ENCODE measurements around the gene CPA2. TPM values are rescaled to one million over a fixed set of nuclear protein-coding genes. Genes with fewer than 3 reads are reported as not detected.

The CPA2 gene
- polyA plus RNA-seq, 2 of the 4 experiments (the other 2 are of a cell fraction): not detected

DNA sequence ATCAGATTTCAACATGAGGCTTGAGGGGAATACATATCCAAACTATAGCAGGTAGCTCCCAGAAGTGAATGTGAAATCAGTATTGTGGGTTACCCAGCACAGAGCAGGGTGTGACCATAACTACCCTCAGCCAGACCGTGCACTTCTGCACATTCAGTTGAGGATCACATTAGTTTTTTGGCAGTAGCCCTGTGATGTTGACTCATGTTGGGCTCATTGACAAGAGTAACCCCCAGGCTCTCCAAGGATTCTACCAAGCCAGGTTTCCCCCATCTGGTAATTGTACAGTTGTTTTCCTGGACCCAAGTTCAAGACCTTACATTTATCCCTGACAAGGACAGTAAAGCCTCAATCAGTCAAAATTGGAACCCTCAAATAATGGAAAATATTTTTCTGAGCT, 14.6 kb downstream of the CPA2 start (continued):
- TF ChIP-seq USF2 (IDR thresholded peaks at IDR 0.05) (no peak), REST (IDR thresholded peaks at IDR 0.05) (no peak), BHLHE40 (IDR thresholded peaks at IDR 0.05; ENCODE audit: low read depth, low read length) (no peak), POLR2AphosphoS2 (conservative IDR thresholded peaks at IDR 0.05; ENCODE audit: low read length) (no peak), SMC3 (IDR thresholded peaks at IDR 0.05) (no peak)

- no peak for FAIRE-seq
- no peak overlapping the region for H3K27ac ChIP-seq
- no peak for DNase-seq (ENCODE audit: low read depth in 1 of 2, low spot score in 1 of 2)
- H3K4me1 ChIP-seq: peaks cover 20% of the 10 kb centered on the region
- ATAC-seq: no peak; a peak in 1 of 6 replicates
- POLR2A ChIA-PET: no interaction called here
- H3K9me3 ChIP-seq: no peaks in the 10 kb centered on the region
- TF ChIP-seq HOXB13 (CRISPR knock-in tag; IDR thresholded peaks at IDR 0.05; ENCODE audit: low read depth) (no peak), CHD4 (IDR thresholded peaks at IDR 0.05; ENCODE audit: borderline replicate concordance) (no peak), EHMT2 (IDR thresholded peaks at IDR 0.05; ENCODE audit: low read depth) (no peak), TFCP2L1 (CRISPR knock-in tag; IDR thresholded peaks at IDR 0.05) (no peak), JUNB (IDR thresholded peaks at IDR 0.05) (no peak), RARB (CRISPR knock-in tag; IDR thresholded peaks at IDR 0.05) (no peak), ELK1 (IDR thresholded peaks at IDR 0.05; ENCODE audit: low read depth, low read length) (no peak), CBX2 (IDR thresholded peaks at IDR 0.05; ENCODE audit: borderline replicate concordance, low read depth) (no peak), HOXB5 (CRISPR knock-in tag; IDR thresholded peaks at IDR 0.05) (no peak), SMC3 (IDR thresholded peaks at IDR 0.05) (no peak), EP300 (IDR thresholded peaks at IDR 0.05) (no peak), ZSCAN20 (CRISPR knock-in tag; IDR thresholded peaks at IDR 0.05) (no peak), ESRRA (IDR thresholded peaks at IDR 0.05; ENCODE audit: borderline replicate concordance, low read length) (no peak)
- TF ChIP-seq, protein P1, sequence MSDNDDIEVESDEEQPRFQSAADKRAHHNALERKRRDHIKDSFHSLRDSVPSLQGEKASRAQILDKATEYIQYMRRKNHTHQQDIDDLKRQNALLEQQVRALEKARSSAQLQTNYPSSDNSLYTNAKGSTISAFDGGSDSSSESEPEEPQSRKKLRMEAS (IDR thresholded peaks at IDR 0.05): no peak
- H3K4me2 ChIP-seq: no peak overlapping the region
- CTCF ChIA-PET: no interaction called here
- WGBS (ENCODE audit: missing lambda C conversion rate): 53% methylated on average over 1 of the region's 1 CpG
- H3K4me3 ChIP-seq: no peak overlapping the region
Observed at GRCh38 chr7:130286881-130287280, 20.2 kb downstream of the CPA2 start.

GRCh38 chr7:130288168-130288567, 21.5 kb downstream of the CPA2 start:
- ATAC-seq: no peak
- DNase-seq (ENCODE audit: low read depth in 1 of 2, low spot score in 1 of 2): no peak
- no peak for FAIRE-seq
- no peak overlapping the region for H3K4me3 ChIP-seq
- 77% methylated on average over 4 of the region's 4 CpGs for WGBS (ENCODE audit: missing lambda C conversion rate)
- H3K4me1 ChIP-seq: peaks cover 33% of the 10 kb centered on the region
- H3K27ac ChIP-seq: no peak overlapping the region
- POLR2A ChIA-PET: no interaction called here
- no peaks in the 10 kb centered on the region for H3K9me3 ChIP-seq
- no peak overlapping the region for H3K4me2 ChIP-seq
- TF ChIP-seq REST (IDR thresholded peaks at IDR 0.05): no peak
- TF ChIP-seq JUNB (IDR thresholded peaks at IDR 0.05): no peak
- TF ChIP-seq HOXA7 (CRISPR knock-in tag; IDR thresholded peaks at IDR 0.05): no peak
- TF ChIP-seq MAFK (IDR thresholded peaks at IDR 0.05; ENCODE audit: partially characterized antibody): no peak
- CTCF ChIA-PET: no interaction called here

All from A549 (cell line).